Parathyroid adenoma (tissue), 2 donors: ENCODE measurements around the gene EXOC4.

Experiments
- H2AFZ ChIP-seq: fragments of 300-600 bp; sonication (generic); one replicate; pipeline ENCODE4 v1.7.0; 2017; ENCODE audit warnings: antibody characterized with exemption, mild to moderate bottlenecking
- H3K27ac ChIP-seq: fragments of 300-600 bp; sonication (generic); one replicate; pipeline ENCODE4 v1.7.0; 2017
- H3K27me3 ChIP-seq: fragments of 300-600 bp; sonication (generic); one replicate; pipeline ENCODE4 v1.7.0; 2017; ENCODE audit warnings: low read length; ENCODE audit not compliant: control insufficient read depth, insufficient read depth
- H3K36me3 ChIP-seq: fragments of 300-600 bp; sonication (generic); one replicate; pipeline ENCODE4 v1.7.0; 2017; ENCODE audit warnings: low read length; ENCODE audit not compliant: control insufficient read depth, insufficient read depth
- H3K4me1 ChIP-seq: fragments of 300-600 bp; sonication (generic); one replicate; pipeline ENCODE4 v1.7.0; 2017; ENCODE audit warnings: control low read depth
- H3K4me2 ChIP-seq: fragments of 300-600 bp; sonication (generic); one replicate; pipeline ENCODE4 v1.7.0; 2017; ENCODE audit warnings: low read length
- H3K4me3 ChIP-seq: fragments of 300-600 bp; sonication (generic); one replicate; pipeline ENCODE4 v1.7.0; 2017; ENCODE audit warnings: low read depth, low read length
- H3K79me2 ChIP-seq: fragments of 300-600 bp; sonication (generic); one replicate; pipeline ENCODE4 v1.7.0; 2017; ENCODE audit warnings: control low read depth
- H3K9ac ChIP-seq: fragments of 300-600 bp; sonication (generic); one replicate; pipeline ENCODE4 v1.7.0; 2017; ENCODE audit warnings: mild to moderate bottlenecking
- H3K9me3 ChIP-seq: fragments of 300-600 bp; sonication (generic); one replicate; pipeline ENCODE4 v1.7.0; 2017; ENCODE audit warnings: low read length; ENCODE audit not compliant: control insufficient read depth
- TF ChIP-seq, protein P1 (sequence below): fragments of 300-600 bp; sonication (generic); IDR thresholded peaks from one replicate; pipeline ENCODE4 v1.7.0; 2017; ENCODE audit warnings: antibody characterized with exemption, mild to moderate bottlenecking
- donor health status: primary hyperparathyroidism.

EXOC4 gene

DNA sequence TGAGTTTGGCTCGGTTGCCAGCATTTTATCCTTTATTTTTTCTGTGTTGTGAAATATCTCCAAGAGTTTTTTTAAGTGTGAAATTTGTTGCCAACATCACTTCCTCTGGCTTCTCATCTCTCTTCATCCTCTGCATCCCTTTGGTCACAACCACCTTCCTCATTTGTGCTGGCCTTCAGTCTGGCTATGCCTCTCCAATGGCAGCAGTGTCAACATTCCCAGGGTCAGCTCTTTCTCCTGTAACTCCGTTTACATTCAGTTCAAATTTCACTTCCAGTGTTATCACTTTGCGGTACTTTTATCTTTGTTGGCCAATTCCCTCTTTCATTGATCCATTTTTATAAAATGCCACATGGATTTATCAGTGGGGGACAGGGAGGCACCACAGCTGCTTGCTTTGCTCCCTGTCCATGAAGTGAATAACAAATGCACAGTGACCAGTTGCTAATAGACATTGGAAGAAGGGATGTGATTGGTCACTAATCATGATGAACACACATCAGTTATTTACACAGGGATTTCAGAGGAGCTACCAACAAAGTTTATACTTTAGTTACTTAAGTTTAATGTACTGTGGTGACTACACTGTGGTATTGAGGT, 562.8 kb downstream of the EXOC4 start:
- H3K4me1 ChIP-seq: no peaks in the 10 kb centered on the region
- H3K4me3 ChIP-seq: no peak overlapping the region
- H3K9ac ChIP-seq: no peak overlapping the region
- TF ChIP-seq, protein P1, sequence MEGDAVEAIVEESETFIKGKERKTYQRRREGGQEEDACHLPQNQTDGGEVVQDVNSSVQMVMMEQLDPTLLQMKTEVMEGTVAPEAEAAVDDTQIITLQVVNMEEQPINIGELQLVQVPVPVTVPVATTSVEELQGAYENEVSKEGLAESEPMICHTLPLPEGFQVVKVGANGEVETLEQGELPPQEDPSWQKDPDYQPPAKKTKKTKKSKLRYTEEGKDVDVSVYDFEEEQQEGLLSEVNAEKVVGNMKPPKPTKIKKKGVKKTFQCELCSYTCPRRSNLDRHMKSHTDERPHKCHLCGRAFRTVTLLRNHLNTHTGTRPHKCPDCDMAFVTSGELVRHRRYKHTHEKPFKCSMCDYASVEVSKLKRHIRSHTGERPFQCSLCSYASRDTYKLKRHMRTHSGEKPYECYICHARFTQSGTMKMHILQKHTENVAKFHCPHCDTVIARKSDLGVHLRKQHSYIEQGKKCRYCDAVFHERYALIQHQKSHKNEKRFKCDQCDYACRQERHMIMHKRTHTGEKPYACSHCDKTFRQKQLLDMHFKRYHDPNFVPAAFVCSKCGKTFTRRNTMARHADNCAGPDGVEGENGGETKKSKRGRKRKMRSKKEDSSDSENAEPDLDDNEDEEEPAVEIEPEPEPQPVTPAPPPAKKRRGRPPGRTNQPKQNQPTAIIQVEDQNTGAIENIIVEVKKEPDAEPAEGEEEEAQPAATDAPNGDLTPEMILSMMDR: no peak
- no peak overlapping the region for H3K4me2 ChIP-seq
- no peak overlapping the region for H3K27ac ChIP-seq
- H3K27me3 ChIP-seq: no peaks in the 10 kb centered on the region
- no peaks in the 10 kb centered on the region for H3K79me2 ChIP-seq
- no peaks in the 10 kb centered on the region for H3K36me3 ChIP-seq
- no peak overlapping the region for H2AFZ ChIP-seq
- H3K9me3 ChIP-seq: no peaks in the 10 kb centered on the region

- Histone ChIP-seq H3K4me2 (no peak overlapping the region), H3K79me2 (no peaks in the 10 kb centered on the region), H2AFZ (no peak overlapping the region), H3K27ac (no peak overlapping the region), H3K27me3 (no peaks in the 10 kb centered on the region), H3K9ac (no peak overlapping the region), H3K36me3 (no peaks in the 10 kb centered on the region), H3K4me1 (no peaks in the 10 kb centered on the region), H3K4me3 (no peak overlapping the region), H3K9me3 (no peaks in the 10 kb centered on the region)
- TF ChIP-seq, protein P1: no peak
Measured at GRCh38 chr7:133819695-133820094, 566.8 kb downstream of the EXOC4 start.

- Histone ChIP-seq H3K4me2 (no peak overlapping the region), H2AFZ (no peak overlapping the region), H3K9ac (no peak overlapping the region), H3K79me2 (no peaks in the 10 kb centered on the region), H3K9me3 (no peaks in the 10 kb centered on the region), H3K27ac (no peak overlapping the region), H3K4me3 (no peak overlapping the region), H3K27me3 (no peaks in the 10 kb centered on the region), H3K4me1 (no peaks in the 10 kb centered on the region), H3K36me3 (no peaks in the 10 kb centered on the region)
- TF ChIP-seq, protein P1: no peak
Measured at GRCh38 chr7:133820584-133820983, 567.7 kb downstream of the EXOC4 start.

DNA sequence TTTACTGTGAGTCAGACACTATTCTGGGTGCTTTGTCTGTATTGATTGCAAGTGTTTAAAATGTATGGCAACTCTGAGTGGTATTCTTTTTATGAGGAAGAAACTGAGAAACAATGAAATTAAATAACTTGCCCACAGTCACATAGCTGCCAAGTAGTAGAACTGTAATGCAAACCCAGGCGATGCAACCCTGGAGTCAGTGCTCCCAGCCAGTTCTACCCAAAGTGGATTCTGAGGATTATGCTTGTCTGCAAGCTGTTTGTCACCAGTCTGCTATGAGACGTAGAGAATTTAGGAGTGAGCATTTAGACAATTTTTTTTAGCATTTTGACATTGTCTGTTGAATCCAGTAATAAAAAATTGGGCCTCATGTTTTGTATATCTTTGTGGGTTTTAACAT, 568.3 kb downstream of the EXOC4 start:
- Histone ChIP-seq H3K36me3 (no peaks in the 10 kb centered on the region), H3K27me3 (no peaks in the 10 kb centered on the region), H3K27ac (no peak overlapping the region), H2AFZ (no peak overlapping the region), H3K4me1 (no peaks in the 10 kb centered on the region), H3K79me2 (no peaks in the 10 kb centered on the region), H3K9ac (no peak overlapping the region), H3K4me2 (no peak overlapping the region), H3K4me3 (no peak overlapping the region), H3K9me3 (no peaks in the 10 kb centered on the region)
- TF ChIP-seq, protein P1: no peak

DNA sequence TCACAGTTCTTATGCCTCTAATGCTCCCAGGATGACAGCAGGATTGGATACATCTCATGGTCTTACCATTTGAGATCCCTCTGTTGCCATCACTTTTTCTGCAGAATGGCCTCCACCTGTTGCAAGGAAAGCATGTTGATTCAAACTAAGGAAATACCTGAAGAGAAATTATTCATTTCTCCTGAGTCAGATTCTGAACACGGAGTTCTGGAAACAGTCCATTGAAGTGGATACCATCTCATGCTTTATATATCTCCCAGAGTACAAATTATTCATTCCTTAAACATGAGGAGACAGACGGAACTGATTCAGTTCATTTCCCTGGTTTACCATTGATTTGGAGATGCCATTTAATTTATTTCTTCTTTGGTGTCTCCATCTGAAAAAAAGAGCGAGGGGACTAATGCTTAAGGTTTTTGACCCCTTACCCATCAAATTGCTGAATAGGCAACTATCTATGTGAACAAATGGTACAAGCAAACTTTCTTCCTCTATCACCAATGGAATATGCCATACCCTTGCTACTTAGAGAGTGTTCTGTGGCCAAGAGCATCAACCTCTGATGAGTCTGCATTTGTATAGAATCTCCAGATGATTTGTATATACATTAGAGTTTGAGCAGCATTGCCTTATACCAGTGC, 569.2 kb downstream of the EXOC4 start:
- no peaks in the 10 kb centered on the region for H3K79me2 ChIP-seq
- no peak overlapping the region for H2AFZ ChIP-seq
- no peak overlapping the region for H3K4me2 ChIP-seq
- no peak overlapping the region for H3K27ac ChIP-seq
- no peaks in the 10 kb centered on the region for H3K27me3 ChIP-seq
- no peak overlapping the region for H3K4me3 ChIP-seq
- TF ChIP-seq, protein P1: no peak
- no peaks in the 10 kb centered on the region for H3K4me1 ChIP-seq
- H3K9ac ChIP-seq: no peak overlapping the region
- H3K36me3 ChIP-seq: no peaks in the 10 kb centered on the region
- H3K9me3 ChIP-seq: no peaks in the 10 kb centered on the region
